ENCODE results near the gene KCNIP1.

Gene KCNIP1

DNA sequence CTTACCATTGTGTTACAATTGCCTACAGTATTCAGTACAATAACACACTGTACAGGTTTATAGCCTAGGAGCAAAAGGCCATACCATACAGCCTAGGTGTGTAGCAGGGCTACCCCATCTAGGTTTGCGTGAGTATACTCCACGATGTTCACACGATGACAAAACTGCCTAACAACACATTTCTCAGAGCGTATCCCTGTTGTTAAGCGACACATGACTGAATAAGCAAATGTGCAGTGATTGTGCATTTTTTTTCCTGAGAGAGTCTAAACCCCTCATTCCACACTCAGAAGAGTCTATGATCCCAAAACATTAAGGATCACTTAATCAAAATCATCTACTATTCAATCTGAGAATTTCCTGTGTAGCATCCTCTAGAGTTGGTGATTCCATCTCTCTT lies 211.3 kb downstream of the KCNIP1 start:
- no peak for DNase-seq (ENCODE audit: low read depth)

DNA sequence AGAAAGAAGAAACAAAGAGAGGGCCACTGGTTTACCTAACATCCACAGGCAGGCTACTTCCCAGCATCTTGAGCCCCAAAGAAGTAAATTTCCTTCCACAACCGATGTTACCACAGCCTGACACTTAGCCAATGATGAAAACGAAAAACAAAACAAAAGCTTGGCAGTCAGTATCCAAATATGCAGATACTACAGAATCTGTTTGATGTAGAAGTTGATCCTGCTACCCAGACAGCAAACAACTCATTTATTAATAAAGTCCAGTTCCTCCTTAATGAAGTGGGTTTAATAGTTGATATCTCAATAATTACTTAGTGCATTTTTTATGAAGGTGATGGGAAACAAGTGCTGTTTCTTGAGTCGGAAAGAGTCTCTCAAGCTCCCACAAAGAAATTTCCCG lies 212.6 kb downstream of the KCNIP1 start:
- DNase-seq (ENCODE audit: low read depth) = no peak

DNA sequence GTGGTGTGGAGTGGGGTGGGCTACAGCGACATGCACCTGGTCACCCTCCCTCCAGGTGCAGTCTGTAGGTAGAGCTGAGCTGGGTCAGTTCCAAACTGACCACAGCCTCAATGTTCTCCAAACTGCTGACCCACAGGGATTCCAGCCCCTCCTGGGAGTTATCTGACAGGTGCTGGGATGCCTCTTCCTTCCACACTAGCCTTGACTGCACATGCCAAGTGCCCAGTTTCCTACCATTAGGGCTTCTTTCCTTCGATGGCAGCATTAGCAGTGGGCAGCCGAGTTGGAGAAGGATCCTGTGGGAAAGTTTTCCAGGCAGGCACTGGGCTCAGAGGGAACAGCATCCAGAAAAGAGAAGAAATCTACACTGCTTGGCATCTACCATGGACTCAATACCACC lies 215.7 kb downstream of the KCNIP1 start:
- no peak for DNase-seq (ENCODE audit: low read depth)

DNA sequence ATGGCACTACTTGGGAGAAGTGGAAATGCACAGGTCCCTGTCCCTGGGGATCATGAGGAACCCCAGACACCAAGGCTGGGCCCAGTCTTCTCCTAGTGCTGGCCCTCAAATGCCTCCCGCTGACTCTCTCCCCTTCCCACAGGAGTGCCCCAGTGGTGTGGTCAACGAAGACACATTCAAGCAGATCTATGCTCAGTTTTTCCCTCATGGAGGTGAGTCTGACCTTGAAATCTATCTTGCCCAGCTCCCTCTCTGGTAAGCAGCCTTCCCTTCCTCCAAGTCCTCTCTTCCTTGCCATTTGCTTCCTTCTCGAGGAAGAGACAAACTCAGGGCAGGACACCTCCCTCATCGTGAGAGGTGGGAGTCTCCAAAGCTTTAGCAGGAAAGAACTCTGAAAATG lies 216.4 kb downstream of the KCNIP1 start:
- DNase-seq (ENCODE audit: low read depth) = no peak

- DNase-seq (ENCODE audit: low read depth) = no peak
Measured at GRCh38 chr5:170720984-170721383, 217.2 kb downstream of the KCNIP1 start.

DNA sequence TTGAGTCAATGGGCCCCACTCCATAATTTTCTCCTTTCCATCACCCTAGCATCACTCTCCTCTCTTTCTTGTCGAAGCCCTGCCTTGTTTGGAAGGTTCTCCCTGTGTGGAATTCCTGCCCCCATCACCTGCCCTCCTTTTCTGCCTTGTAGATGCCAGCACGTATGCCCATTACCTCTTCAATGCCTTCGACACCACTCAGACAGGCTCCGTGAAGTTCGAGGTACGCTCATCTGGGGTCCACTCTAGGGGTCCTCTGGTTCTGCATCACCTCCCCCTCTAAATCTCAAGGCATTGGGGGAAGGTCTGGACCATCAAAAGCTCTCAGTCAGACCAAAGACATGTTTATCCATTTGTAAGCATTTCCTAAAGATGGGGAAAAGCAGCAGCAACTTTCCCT lies 217.9 kb downstream of the KCNIP1 start:
- no peak for DNase-seq (ENCODE audit: low read depth)

DNA sequence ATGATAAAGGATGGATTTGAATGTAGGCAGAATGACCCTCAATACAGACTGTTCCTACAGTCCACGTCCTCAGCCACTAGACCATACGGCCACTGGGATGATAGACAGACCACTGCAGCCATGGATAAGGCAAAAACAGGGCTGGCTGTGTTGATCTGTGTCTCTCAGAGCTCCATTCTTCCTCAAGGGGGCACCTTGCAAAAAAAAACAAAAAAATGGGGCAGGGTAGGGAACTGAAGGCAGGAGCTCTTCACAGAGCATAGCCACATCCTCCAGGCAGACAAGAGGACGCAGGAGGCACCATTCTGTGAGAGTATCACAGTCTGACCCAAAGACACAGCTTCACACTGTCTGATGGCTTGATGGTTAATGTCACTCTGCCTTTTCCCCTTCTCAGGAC lies 218.5 kb downstream of the KCNIP1 start:
- no peak for DNase-seq (ENCODE audit: low read depth)

- no peak for DNase-seq (ENCODE audit: low read depth)
Measured at GRCh38 chr5:170731052-170731451, 227.2 kb downstream of the KCNIP1 start.

GRCh38 chr5:170732685-170733084 lies 228.9 kb downstream of the KCNIP1 start:
- DNase-seq (ENCODE audit: low read depth) = no peak

DNA sequence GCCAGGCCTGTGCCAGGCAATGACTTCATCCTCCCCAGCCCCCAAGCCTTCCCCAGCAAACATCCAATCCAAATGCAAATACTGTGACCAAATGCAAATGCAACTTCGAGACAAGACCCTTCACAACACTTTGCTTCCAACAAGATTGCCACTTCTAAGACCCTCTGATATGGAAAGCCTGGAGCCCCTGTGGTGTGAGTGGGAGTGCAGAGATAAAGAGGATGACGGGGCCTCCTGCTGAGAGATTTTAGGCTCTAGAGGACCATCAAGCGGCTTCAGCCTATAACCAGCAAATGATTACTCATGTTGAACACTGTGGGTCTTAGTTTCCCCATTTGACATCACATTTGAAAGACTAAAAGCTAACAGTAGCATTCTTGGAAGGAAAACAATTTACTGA lies 233.1 kb downstream of the KCNIP1 start:
- DNase-seq (ENCODE audit: low read depth) = no peak

DNA sequence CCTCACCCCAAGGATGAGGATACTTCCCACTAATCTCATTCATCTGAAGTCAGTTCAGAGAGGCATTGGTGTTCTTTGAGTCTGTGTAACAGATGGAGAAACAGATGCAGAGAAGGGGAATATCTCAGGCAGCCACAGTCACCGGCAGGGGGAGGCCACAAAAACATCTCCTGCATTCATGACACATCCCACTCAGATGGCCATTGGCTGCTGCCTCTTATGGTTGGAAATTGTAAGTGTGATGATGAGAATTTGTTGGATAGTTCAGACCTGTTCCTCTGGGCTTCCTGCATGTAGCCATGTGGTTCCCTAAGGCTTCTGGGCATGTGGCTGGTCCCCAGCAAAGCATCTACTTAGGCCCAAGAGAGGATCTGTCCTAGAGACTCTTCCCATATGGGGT lies 233.8 kb downstream of the KCNIP1 start:
- DNase-seq (ENCODE audit: low read depth) = no peak

- no peak for DNase-seq (ENCODE audit: low read depth)
Measured at GRCh38 chr5:170738840-170739239, 235.0 kb downstream of the KCNIP1 start.

DNA sequence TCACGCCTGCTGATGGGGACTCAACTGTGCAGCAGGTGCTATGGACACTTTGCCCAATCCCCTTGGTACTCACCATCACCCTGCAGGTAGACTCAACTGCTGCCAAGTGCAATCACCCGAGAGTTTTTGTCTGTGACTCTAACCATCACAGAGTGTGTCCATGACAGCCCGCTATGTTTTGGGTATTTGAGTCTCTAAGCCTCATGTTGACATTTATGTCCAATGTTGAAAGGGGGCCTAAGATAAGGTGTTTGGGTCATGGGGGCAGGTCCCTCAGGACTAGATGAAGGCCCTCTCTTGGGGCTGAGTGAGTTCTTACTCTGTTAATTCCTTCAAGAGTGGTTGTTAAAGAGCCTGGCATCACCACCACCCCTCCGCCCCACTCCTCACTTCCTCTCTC lies 235.6 kb downstream of the KCNIP1 start:
- no peak for DNase-seq (ENCODE audit: low read depth)

DNA sequence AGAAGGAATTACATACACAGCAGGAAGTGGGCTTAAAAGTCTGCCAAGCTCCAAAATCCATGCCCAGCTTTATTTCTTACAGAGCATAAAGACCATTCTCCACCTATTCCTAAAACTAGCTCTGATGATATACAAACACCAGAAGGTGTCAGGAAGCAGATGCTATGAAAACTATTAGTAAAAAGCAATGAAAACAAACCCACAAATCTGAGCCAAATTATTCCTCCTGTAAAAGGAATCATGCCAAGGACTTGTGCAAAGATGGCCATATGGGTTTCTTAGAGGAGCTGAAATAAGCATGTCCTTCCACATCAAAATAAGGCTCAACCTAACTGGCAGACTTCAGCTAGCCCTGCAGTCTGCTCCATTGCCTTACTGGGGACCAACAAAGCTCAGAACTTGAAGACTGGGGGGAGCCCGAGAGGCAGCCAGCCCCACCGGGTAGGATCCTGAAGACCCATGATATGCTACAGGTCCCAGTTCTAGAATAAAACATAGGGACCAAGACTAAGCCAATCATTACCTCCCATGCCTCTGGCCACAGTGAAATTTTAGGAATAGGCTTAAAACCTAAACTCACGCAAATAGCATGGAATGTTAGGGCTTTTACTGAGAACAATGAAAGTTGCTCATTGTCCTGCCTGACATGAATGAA lies 236.9 kb downstream of the KCNIP1 start:
- DNase-seq (ENCODE audit: low read depth) = no peak

GRCh38 chr5:170741801-170742200 lies 238.0 kb downstream of the KCNIP1 start:
- no peak for DNase-seq (ENCODE audit: low read depth)

DNA sequence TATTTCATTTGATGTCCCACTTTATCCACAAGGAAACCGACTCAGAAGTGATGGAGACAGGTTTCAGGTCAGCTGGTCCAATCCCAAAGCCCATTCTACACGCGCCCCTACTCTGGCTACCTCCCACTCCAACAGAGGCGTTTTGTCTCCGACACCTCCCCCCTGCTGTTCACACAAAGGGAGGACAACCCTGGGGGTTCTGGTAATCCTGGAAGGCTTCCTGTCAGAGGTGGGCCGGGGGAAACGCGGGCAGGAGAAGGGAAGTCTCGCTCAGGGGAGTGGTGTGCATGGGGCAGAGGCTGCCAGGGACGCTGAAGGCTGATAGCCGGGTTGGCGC lies 240.0 kb downstream of the KCNIP1 start:
- DNase-seq (ENCODE audit: low read depth) = no peak

DNA sequence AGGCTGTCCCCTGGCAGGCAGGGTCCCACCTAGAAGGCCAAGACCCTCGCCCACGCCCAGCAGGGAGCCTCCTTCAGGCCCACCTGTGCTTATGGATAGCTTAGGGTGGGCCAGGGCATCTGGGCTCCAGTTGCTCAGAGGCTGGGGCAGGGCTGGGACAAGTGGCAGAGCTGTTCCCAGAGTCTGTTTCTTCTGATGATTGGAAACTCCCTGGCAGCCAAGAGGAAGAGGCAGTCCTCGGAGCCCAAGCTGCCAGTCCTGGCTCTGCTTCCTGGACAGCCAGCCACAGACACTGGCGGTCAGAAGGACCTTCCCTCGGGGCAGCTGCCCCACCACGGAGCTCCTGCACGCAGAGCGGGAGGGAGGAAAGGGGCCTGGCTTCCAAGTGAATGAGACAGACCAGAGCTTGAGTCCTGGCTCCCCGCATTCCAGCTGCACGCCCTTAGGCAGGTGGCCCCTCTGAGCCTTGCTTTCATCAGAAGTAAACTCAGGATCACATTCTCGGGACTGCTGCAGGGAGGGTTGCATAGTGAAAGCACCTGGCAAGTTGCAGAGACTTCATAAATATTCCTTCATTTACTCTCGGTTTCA lies 241.8 kb downstream of the KCNIP1 start:
- DNase-seq (ENCODE audit: low read depth) = no peak

DNA sequence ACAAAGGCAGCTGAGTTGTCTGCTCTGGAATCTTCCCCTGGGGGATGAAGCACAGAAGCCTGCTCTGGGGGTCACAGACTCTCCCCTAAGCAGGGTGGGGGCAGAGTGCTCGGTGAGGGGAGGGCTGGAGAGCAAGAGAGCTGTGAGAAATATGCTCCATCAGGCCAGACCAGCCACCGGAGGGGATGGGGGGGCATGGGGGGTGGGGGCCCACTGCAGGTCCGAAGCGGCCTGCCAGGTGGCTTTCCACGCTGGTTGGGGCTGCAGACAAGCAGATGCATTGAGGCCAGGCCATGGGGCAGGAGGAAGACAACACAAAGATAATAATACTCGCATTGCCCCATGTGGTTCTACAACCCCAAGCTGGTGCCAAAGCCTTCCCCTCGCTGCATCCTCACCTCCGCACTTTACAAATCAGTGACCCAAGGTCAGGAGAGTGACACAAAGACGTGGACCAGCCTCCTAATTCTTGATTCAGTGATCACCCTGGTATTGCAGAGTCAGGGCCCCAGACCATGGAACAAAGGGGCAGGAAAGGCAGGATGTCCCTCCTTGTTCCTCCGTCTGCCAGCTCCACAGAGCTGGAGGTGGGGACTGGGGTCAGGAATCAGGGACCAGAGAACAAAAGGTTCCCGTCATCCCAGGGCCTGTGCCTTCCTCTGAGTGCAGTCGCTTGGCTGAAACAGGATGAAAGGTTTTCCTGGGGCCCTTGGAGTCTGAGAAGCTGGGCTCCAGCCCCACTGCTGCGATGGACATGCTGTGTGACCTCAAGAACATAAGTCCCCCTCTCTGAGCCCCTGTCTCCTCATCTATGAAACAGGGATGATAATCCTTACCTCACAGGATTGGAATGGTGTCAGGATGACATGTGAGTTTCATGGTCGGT lies 242.5 kb downstream of the KCNIP1 start:
- DNase-seq (ENCODE audit: low read depth) = no peak

DNA sequence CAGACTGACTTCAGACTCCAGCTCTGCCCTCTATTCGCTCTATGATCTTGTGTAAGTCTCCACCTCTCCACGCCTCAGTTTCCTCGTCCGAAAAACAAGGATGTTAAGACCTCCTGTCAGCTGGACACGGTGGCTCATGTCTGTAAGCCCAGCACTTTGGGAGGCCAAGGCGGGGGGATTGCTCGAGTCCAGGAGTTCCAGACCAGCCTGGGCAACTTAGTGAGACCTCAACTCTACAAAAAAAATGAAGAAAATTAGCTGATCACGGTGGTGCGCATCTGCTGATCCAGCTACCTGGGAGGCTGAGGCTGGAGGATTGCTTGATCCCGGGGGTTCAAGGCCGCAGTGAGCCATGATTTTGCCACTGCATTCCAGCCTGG lies 243.1 kb downstream of the KCNIP1 start:
- DNase-seq (ENCODE audit: low read depth) = no peak

- DNase-seq (ENCODE audit: low read depth) = no peak
Measured at GRCh38 chr5:170747357-170747756, 243.5 kb downstream of the KCNIP1 start.

- DNase-seq (ENCODE audit: low read depth) = no peak
Measured at GRCh38 chr5:170747851-170748250, 244.0 kb downstream of the KCNIP1 start.

DNA sequence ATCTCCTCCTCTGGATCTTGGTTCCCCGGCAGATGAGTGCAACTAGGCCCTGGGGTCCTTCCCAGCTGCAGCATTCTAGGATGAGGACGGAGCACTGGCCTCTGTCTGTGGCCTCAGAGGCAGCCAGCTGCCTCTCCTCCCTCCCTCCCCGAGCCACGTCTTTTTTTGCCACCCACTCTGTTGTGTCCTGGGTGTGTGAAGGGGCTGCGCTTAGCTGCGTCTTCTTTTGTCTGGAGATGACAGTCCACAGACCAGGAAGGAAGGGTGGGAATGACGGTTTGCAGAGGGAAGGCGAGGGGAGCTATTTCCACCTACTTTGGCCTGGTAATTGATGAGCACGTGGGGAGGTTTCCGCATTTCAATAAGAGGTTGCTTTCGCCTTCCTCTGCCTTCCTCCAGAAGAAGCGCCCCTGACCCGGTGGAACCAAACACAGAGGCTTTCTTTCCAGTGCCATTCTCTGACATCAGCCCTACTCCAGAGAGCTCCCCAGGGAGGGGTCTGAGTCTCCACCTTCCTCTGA lies 245.2 kb downstream of the KCNIP1 start:
- DNase-seq (ENCODE audit: low read depth) = no peak

DNA sequence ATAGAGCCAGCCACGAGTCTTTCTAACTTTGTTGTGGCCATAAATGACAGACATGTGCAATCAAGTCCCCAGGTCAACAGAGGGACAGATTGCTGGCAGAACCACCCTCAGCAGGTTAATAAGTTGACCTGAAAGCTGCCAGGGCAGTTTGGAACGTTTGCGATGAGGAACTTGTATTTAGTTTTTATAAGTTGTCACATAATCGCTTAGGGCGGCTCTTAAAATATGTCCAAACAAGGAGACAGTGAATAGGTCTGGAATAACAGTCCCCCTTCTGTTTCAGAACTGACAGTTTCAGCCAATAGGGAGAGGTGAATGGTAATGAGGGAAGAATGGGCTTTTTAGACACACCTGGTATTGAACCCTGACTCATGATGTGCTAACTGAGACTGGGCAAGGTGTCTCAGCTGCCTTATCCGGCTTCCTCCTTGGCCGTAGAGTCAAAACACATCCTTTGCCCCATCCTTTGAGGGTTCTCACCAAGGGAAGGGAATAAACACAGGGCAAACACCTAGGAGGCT lies 246.2 kb downstream of the KCNIP1 start:
- DNase-seq (ENCODE audit: low read depth) = no peak

All from fibroblast of gingiva (primary cell).